HCT116 (cell line): Measurements from ENCODE around the gene CHI3L2. TPM values are rescaled to one million over a fixed set of nuclear protein-coding genes. Genes with fewer than 3 reads are reported as not detected.

Experiments used
- ATAC-seq: fragments of 200-7000 bp; cut with Tn5 transposase; 2 replicates; pipeline ENCODE4 v1.9.1; 2020; ENCODE audit warnings: mild to moderate bottlenecking, moderate library complexity
- BruUV-seq: library from RNA; stranded (reverse); fragments of 400-500 nt; replicated peaks from 2 replicates; lab custom pipeline; 2021; lab: Mats Ljungman, UMichigan
- CTCF ChIA-PET: fragments of 300-600 bp; sonication (Branson Sonifier 250); formaldehyde crosslinking; loops from one replicate; lab custom pipeline; 2021; ENCODE audit warnings: antibody characterized with exemption; lab: Charles Lee
- POLR2A ChIA-PET: fragments of 300-600, 350-600 bp; sonication (Branson Sonifier 250); formaldehyde crosslinking; loops from one replicate; lab custom pipeline; 2021; ENCODE audit warnings: antibody characterized with exemption; lab: Charles Lee
- RAD21 ChIA-PET, 2 experiments: fragments of 300-600 bp; sonication (Branson Sonifier 250); formaldehyde crosslinking; loops; one replicate each; lab custom pipeline; 2023; ENCODE audit warnings: low total read pairs in 2 of 2; ENCODE audit not compliant: uncharacterized antibody in 2 of 2, unreplicated experiment in 2 of 2, low non-redundant PET in 1 of 2; lab: Charles Lee
- DNase-seq: peaks from one replicate; pipeline ENCODE4 v3.0.0-alpha.2; 2010; ENCODE audit warnings: low read depth, low spot score
- H2AFZ ChIP-seq: fragments of 200-600 bp; shearing (Covaris generic), sonication (generic); 2 replicates; pipeline ENCODE4 v1.6.1; 2017; ENCODE audit warnings: low read depth, mixed run types, mixed read lengths, antibody characterized with exemption, low read length; ENCODE audit not compliant: poor library complexity, severe bottlenecking
- H3K27ac ChIP-seq: 2 replicates; pipeline ENCODE4 v1.5.1; 2012; ENCODE audit warnings: low read depth, low read length
- H3K27me3 ChIP-seq: fragments of 200-600 bp; sonication (generic); 2 replicates; pipeline ENCODE4 v1.6.1; 2016; ENCODE audit warnings: mixed run types, low read length, mixed read lengths; ENCODE audit not compliant: insufficient read depth
- H3K36me3 ChIP-seq, 2 experiments: fragments of 200-500 bp in 1 of 2; fragments of 200-600 bp in 1 of 2; sonication (Bioruptor generic) in 1 of 2; sonication (generic) in 1 of 2; 2 replicates each; pipeline versions ENCODE4 v1.5.1 to v1.6.1; 2014 to 2016; ENCODE audit warnings: low read length in 2 of 2, inconsistent platforms in 1 of 2, mixed read lengths in 1 of 2, mixed run types in 1 of 2; ENCODE audit not compliant: insufficient read depth in 2 of 2, control insufficient read depth in 1 of 2
- H3K4me1 ChIP-seq, 2 experiments: fragments of 200-600 bp in 1 of 2; sonication (generic) in 1 of 2; 2 replicates each; pipeline versions ENCODE4 v1.5.1 to v1.6.1; 2012 to 2017; ENCODE audit warnings: low read length in 2 of 2, inconsistent platforms in 1 of 2, mild to moderate bottlenecking in 1 of 2, mixed read lengths in 1 of 2, mixed run types in 1 of 2, moderate library complexity in 1 of 2; ENCODE audit not compliant: insufficient read depth in 2 of 2, control insufficient read depth in 1 of 2
- H3K4me2 ChIP-seq: fragments of 200-600 bp; sonication (generic); 2 replicates; pipeline ENCODE4 v1.6.1; 2017; ENCODE audit warnings: mixed run types, low read length, mixed read lengths
- H3K4me3 ChIP-seq, 2 experiments: fragments of 200-600 bp in 1 of 2; sonication (generic) in 1 of 2; replicated peaks in 1 of 2; 2 replicates each; pipeline ENCODE4 v1.5.1; 2011 to 2016; ENCODE audit warnings: low read length in 2 of 2, control low read depth in 1 of 2, low read depth in 1 of 2, mild to moderate bottlenecking in 1 of 2, mixed read lengths in 1 of 2, mixed run types in 1 of 2
- H3K79me2 ChIP-seq: fragments of 200-600 bp; sonication (generic); 2 replicates; pipeline ENCODE4 v1.6.1; 2017; ENCODE audit warnings: mild to moderate bottlenecking, mixed run types, low read length, moderate library complexity, mixed read lengths; ENCODE audit not compliant: insufficient read depth
- H3K9ac ChIP-seq: fragments of 200-600 bp; sonication (generic); 2 replicates; pipeline ENCODE4 v1.6.1; 2016; ENCODE audit warnings: low read length, mixed read lengths
- H3K9me2 ChIP-seq: fragments of 200-600 bp; sonication (generic), shearing (Covaris generic); 2 replicates; pipeline ENCODE4 v1.6.1; 2017; ENCODE audit warnings: mixed run types, mild to moderate bottlenecking, moderate library complexity; ENCODE audit not compliant: insufficient read depth
- H3K9me3 ChIP-seq, 2 experiments: fragments of 200-500 bp in 1 of 2; fragments of 200-600 bp in 1 of 2; sonication (Bioruptor generic) in 1 of 2; sonication (generic) in 1 of 2; 2 replicates each; pipeline ENCODE4 v1.6.1; 2014 to 2017; ENCODE audit warnings: low read length in 2 of 2, mixed read lengths in 2 of 2, inconsistent platforms in 1 of 2, low read depth in 1 of 2, mild to moderate bottlenecking in 1 of 2, mixed run types in 1 of 2, moderate library complexity in 1 of 2; ENCODE audit not compliant: control insufficient read depth in 1 of 2, insufficient read depth in 1 of 2
- H4K20me1 ChIP-seq: fragments of 200-600 bp; sonication (generic), shearing (Covaris generic); 2 replicates; pipeline ENCODE4 v1.6.1; 2017; ENCODE audit warnings: mixed run types, mild to moderate bottlenecking, moderate library complexity; ENCODE audit not compliant: insufficient read depth
- CEBPB ChIP-seq: IDR thresholded peaks from 2 replicates; pipeline ENCODE4 v1.6.1; 2012; ENCODE audit warnings: low read depth
- EGR1 ChIP-seq: IDR thresholded peaks from 2 replicates; pipeline ENCODE4 v1.6.1; 2012; ENCODE audit warnings: low read depth
- ELF1 ChIP-seq: IDR thresholded peaks from 2 replicates; pipeline ENCODE4 v1.6.1; 2012; ENCODE audit warnings: low read depth, borderline replicate concordance
- EZH2 ChIP-seq: fragments of 200-600 bp; sonication (generic); IDR thresholded peaks from 2 replicates; pipeline ENCODE4 v1.6.1; 2017; ENCODE audit warnings: antibody characterized with exemption, mixed run types
- EZH2phosphoT487 ChIP-seq: fragments of 200-600 bp; IDR thresholded peaks from 2 replicates; pipeline ENCODE4 v1.6.1; 2018; ENCODE audit warnings: antibody characterized with exemption, borderline replicate concordance
- FOSL1 ChIP-seq: IDR thresholded peaks from 2 replicates; pipeline ENCODE4 v1.6.1; 2012; ENCODE audit warnings: low read depth
- JUND ChIP-seq: IDR thresholded peaks from 2 replicates; pipeline ENCODE4 v1.6.1; 2012
- POLR2A ChIP-seq: IDR thresholded peaks from 2 replicates; pipeline ENCODE4 v1.7.0; 2011; ENCODE audit warnings: borderline replicate concordance; ENCODE audit not compliant: insufficient read depth, insufficient read length; ENCODE audit errors: extremely low read depth
- POLR2AphosphoS5 ChIP-seq: IDR thresholded peaks from 2 replicates; pipeline ENCODE4 v1.6.1; 2011; ENCODE audit warnings: mild to moderate bottlenecking, low read depth, low read length, moderate library complexity
- SIN3A ChIP-seq: IDR thresholded peaks from 2 replicates; pipeline ENCODE4 v1.6.1; 2012; ENCODE audit warnings: low read depth
- ZNF274 ChIP-seq: fragments of 200-500 bp; sonication (Bioruptor generic); IDR thresholded peaks from 2 replicates; pipeline ENCODE4 v1.6.1; 2014; ENCODE audit warnings: mild to moderate bottlenecking, low read depth, low read length, inconsistent platforms
- intact Hi-C: fragments of 100-400 bp; cut with micrococcal nuclease; formaldehyde crosslinking; loops from 2 replicates; pipeline ENCODE4 v1.10.0; 2022
- total RNA-seq: library from RNA; stranded (reverse); gene quantifications from one replicate; pipeline ENCODE4 v1.2.1, GENCODE V29; 2021; ENCODE audit not compliant: unreplicated experiment
- TF ChIP-seq, protein P1 (sequence below), 3 experiments: fragments of 200-600 bp in 1 of 3; sonication (generic) in 1 of 3; IDR thresholded peaks in 2 of 3; conservative IDR thresholded peaks in 1 of 3; 2 replicates each; pipeline ENCODE4 v1.5.1; 2012 to 2017; ENCODE audit warnings: low read depth in 2 of 3, low read length in 2 of 3, antibody characterized with exemption in 1 of 3, borderline replicate concordance in 1 of 3, control low read depth in 1 of 3, mild to moderate bottlenecking in 1 of 3, mixed read lengths in 1 of 3, mixed run types in 1 of 3, moderate library complexity in 1 of 3; ENCODE audit not compliant: insufficient read depth in 1 of 3
- TF ChIP-seq, protein P2 (sequence below): IDR thresholded peaks from 2 replicates; pipeline ENCODE4 v1.6.1; 2012
- TF ChIP-seq, protein P3 (sequence below): IDR thresholded peaks from 2 replicates; pipeline ENCODE4 v1.6.1; 2011; ENCODE audit warnings: mild to moderate bottlenecking, low read length, moderate library complexity; ENCODE audit not compliant: insufficient replicate concordance; ENCODE audit errors: extremely low read depth

The CHI3L2 gene
- total RNA-seq, 1 experiment from 2014 or later: not detected

DNA sequence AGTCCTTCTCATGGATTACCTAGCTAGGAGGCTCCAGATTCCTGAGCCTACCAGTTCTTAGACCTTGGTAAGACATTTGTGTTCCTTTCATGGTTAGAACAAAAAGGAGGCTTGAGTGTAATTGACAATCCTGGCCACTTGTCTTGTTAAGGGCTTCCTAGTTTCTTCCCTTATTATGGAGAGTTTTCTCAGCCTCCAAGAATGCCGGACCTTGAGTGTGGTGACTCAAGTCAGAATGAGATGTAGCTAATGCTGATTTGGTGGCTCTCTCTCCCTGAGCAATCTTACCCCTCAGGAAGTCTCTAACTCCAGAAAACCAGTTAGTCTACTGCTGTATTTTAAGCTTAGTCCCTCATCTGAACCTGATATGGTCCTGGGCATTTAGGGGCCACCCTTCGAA lies 14.3 kb downstream of the CHI3L2 start:
- H3K4me2 ChIP-seq: no peak overlapping the region
- H3K36me3 ChIP-seq: no peaks in the 10 kb centered on the region
- BruUV-seq: no TSS peak
- RAD21 ChIA-PET: no interaction called here
- H3K4me3 ChIP-seq: no peak overlapping the region
- no peaks in the 10 kb centered on the region for H3K27me3 ChIP-seq
- H3K27ac ChIP-seq: no peak overlapping the region
- H4K20me1 ChIP-seq: no peaks in the 10 kb centered on the region
- intact Hi-C loops: no loop called here
- no peak overlapping the region for H3K9ac ChIP-seq
- H3K4me1 ChIP-seq: no peaks in the 10 kb centered on the region
- no peaks in the 10 kb centered on the region for H3K79me2 ChIP-seq
- POLR2A ChIA-PET: no interaction called here
- no peak for TF ChIP-seq POLR2A
- TF ChIP-seq JUND: no peak
- no peak for TF ChIP-seq EZH2phosphoT487
- no peak for TF ChIP-seq POLR2AphosphoS5
- DNase-seq: no peak
- ATAC-seq: no peak
- CTCF ChIA-PET: no interaction called here
- no peaks in the 10 kb centered on the region for H3K9me2 ChIP-seq
- no peaks in the 10 kb centered on the region for H3K9me3 ChIP-seq
- no peak overlapping the region for H2AFZ ChIP-seq

DNA sequence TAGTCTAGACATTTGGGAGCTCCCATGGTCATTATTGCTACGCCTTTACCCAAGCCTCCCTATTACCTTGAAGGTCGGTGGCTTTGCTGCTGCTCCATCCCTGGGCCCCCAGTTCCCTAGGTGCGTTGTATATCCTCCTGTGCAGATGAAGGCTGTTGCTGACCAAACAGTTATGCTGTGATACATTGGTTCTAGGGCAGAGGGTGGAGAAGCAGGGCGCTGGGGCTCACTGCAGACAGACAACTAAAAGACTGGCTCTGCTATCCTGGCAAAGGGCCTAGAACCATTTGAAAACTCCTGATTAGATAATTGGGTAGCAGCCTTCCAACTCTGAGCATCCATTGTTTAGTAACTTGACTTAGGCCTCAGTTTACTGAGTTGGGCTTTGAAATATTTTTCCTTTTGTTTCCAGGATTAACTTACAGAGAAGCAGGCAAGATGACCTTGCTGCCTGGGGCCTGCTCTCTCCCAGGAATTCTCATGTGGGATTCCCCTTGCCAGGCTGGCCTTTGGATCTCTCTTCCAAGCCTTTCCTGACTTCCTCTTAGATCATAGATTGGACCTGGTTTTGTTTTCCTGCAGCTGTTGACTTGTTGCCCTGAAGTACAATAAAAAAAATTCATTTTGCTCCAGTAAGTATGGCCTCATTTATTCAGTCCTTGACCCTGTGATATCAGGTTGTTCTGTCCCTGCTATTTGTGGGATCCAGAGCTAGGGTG lies 15.5 kb downstream of the CHI3L2 start:
- Histone ChIP-seq H3K36me3 (no peaks in the 10 kb centered on the region), H3K9ac (no peak overlapping the region), H3K4me1 (no peaks in the 10 kb centered on the region), H4K20me1 (no peaks in the 10 kb centered on the region), H3K9me3 (no peaks in the 10 kb centered on the region), H3K27me3 (no peaks in the 10 kb centered on the region), H3K27ac (no peak overlapping the region), H3K4me3 (no peak overlapping the region), H3K4me2 (no peak overlapping the region), H3K9me2 (no peaks in the 10 kb centered on the region), H3K79me2 (no peaks in the 10 kb centered on the region), H2AFZ (no peak overlapping the region)
- DNase-seq (no peak), ATAC-seq (no peak)
- ChIA-PET RAD21 (no interaction called here), CTCF (no interaction called here), POLR2A (no interaction called here)
- intact Hi-C loops: no loop called here
- BruUV-seq: no TSS peak
- TF ChIP-seq, protein P1, sequence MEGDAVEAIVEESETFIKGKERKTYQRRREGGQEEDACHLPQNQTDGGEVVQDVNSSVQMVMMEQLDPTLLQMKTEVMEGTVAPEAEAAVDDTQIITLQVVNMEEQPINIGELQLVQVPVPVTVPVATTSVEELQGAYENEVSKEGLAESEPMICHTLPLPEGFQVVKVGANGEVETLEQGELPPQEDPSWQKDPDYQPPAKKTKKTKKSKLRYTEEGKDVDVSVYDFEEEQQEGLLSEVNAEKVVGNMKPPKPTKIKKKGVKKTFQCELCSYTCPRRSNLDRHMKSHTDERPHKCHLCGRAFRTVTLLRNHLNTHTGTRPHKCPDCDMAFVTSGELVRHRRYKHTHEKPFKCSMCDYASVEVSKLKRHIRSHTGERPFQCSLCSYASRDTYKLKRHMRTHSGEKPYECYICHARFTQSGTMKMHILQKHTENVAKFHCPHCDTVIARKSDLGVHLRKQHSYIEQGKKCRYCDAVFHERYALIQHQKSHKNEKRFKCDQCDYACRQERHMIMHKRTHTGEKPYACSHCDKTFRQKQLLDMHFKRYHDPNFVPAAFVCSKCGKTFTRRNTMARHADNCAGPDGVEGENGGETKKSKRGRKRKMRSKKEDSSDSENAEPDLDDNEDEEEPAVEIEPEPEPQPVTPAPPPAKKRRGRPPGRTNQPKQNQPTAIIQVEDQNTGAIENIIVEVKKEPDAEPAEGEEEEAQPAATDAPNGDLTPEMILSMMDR (IDR thresholded peaks at IDR 0.05 in 2 of 3, conservative IDR thresholded peaks at IDR 0.05 in 1 of 3; ENCODE audit: borderline replicate concordance in 1 of 3, insufficient read depth in 1 of 3, low read depth in 2 of 3, low read length in 2 of 3): no peak
- no peak for TF ChIP-seq ZNF274
- no peak for TF ChIP-seq EGR1
- TF ChIP-seq EZH2: no peak
- TF ChIP-seq JUND: no peak
- no peak for TF ChIP-seq CEBPB
- TF ChIP-seq, protein P2, sequence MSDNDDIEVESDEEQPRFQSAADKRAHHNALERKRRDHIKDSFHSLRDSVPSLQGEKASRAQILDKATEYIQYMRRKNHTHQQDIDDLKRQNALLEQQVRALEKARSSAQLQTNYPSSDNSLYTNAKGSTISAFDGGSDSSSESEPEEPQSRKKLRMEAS: no peak
- TF ChIP-seq FOSL1: no peak
- no peak for TF ChIP-seq EZH2phosphoT487
- TF ChIP-seq, protein P3, sequence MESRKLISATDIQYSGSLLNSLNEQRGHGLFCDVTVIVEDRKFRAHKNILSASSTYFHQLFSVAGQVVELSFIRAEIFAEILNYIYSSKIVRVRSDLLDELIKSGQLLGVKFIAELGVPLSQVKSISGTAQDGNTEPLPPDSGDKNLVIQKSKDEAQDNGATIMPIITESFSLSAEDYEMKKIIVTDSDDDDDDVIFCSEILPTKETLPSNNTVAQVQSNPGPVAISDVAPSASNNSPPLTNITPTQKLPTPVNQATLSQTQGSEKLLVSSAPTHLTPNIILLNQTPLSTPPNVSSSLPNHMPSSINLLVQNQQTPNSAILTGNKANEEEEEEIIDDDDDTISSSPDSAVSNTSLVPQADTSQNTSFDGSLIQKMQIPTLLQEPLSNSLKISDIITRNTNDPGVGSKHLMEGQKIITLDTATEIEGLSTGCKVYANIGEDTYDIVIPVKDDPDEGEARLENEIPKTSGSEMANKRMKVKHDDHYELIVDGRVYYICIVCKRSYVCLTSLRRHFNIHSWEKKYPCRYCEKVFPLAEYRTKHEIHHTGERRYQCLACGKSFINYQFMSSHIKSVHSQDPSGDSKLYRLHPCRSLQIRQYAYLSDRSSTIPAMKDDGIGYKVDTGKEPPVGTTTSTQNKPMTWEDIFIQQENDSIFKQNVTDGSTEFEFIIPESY: no peak
- no peak for TF ChIP-seq ELF1
- TF ChIP-seq SIN3A: no peak
